Dedifferentiated amniotic fluid mesenchymal stem cell (primary cell): ENCODE results near the gene PYCR2.
"Not testable (repeated sequence)": the region's sequence is repeated elsewhere in the genome, so short reads cannot be mapped to it uniquely, and the experiment has no call there.

Source experiments
- DNase-seq: peaks from one replicate; pipeline ENCODE4 v3.0.0-alpha.2; 2016; ENCODE audit errors: extremely low spot score

The PYCR2 gene

GRCh38 chr1:225890346-225891228 is 33.5 kb downstream of the PYCR2 start:
- DNase-seq = no peak

- DNase-seq = no peak
Measured at GRCh38 chr1:225889743-225890142, 34.3 kb downstream of the PYCR2 start.

- no peak for DNase-seq
Measured at GRCh38 chr1:225888898-225889601, 35.0 kb downstream of the PYCR2 start, which contains the start of gene LEFTY1. Gene LEFTY1 (minus strand): TSS chr1:225889146. CDS start chr1:225889066, 80 bp downstream.

- no peak for DNase-seq
Measured at GRCh38 chr1:225888289-225888897, 35.7 kb downstream of the PYCR2 start.

- DNase-seq = not testable (repeated sequence)
Measured at GRCh38 chr1:225887554-225888288, 36.3 kb downstream of the PYCR2 start.

- DNase-seq = no peak
Measured at GRCh38 chr1:225887030-225887314, 37.1 kb downstream of the PYCR2 start.

GRCh38 chr1:225886159-225887029 is 37.7 kb downstream of the PYCR2 start:
- DNase-seq = no peak

- DNase-seq = no peak
Measured at GRCh38 chr1:225885336-225885735, 38.7 kb downstream of the PYCR2 start.

GRCh38 chr1:225883616-225884265 is 40.3 kb downstream of the PYCR2 start:
- DNase-seq = no peak

GRCh38 chr1:225882694-225883615 is 41.1 kb downstream of the PYCR2 start:
- peak; percentile 20 for DNase-seq

GRCh38 chr1:225881959-225882693 is 41.9 kb downstream of the PYCR2 start, which contains the start of gene TMEM63A:
Gene TMEM63A (minus strand): TSS chr1:225882380. CDS start chr1:225877580, 4,800 bp downstream.
- peak; percentile 62 for DNase-seq

- no peak for DNase-seq
Measured at GRCh38 chr1:225881081-225881958, 42.7 kb downstream of the PYCR2 start.

- DNase-seq = no peak
Measured at GRCh38 chr1:225880636-225881035, 43.4 kb downstream of the PYCR2 start.

GRCh38 chr1:225880222-225880588 is 43.8 kb downstream of the PYCR2 start:
- no peak for DNase-seq

GRCh38 chr1:225879521-225880221 is 44.4 kb downstream of the PYCR2 start:
- DNase-seq = no peak

GRCh38 chr1:225878282-225878681 is 45.8 kb downstream of the PYCR2 start:
- DNase-seq = no peak

GRCh38 chr1:225877580-225877979 is 46.5 kb downstream of the PYCR2 start:
- peak; percentile 23 for DNase-seq
